ENCODE results near the gene ARL2BP.

DNA sequence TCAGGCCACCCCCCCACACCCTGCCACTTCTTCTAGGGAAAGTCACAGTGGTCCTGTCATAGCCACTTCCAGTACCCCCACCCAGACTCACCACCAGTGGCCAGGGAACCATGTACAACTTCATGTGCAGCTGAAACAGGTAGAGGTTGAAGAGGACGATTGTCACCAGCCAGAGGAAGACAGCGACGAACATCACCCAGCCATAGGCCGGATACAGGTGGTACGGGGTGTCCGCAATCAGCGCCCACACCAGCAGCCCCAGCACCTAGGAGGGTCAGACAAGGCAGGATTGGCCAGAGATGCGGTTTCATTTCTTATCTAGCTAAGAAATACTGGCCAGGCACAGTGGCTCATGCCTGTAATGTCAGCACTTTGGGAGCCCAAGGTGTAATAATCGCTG, 16.7 kb downstream of the ARL2BP start:
- TF ChIP-seq, protein P1, sequence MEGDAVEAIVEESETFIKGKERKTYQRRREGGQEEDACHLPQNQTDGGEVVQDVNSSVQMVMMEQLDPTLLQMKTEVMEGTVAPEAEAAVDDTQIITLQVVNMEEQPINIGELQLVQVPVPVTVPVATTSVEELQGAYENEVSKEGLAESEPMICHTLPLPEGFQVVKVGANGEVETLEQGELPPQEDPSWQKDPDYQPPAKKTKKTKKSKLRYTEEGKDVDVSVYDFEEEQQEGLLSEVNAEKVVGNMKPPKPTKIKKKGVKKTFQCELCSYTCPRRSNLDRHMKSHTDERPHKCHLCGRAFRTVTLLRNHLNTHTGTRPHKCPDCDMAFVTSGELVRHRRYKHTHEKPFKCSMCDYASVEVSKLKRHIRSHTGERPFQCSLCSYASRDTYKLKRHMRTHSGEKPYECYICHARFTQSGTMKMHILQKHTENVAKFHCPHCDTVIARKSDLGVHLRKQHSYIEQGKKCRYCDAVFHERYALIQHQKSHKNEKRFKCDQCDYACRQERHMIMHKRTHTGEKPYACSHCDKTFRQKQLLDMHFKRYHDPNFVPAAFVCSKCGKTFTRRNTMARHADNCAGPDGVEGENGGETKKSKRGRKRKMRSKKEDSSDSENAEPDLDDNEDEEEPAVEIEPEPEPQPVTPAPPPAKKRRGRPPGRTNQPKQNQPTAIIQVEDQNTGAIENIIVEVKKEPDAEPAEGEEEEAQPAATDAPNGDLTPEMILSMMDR (IDR thresholded peaks at IDR 0.05) = no peak
- TF ChIP-seq POLR2A (IDR thresholded peaks at IDR 0.05) = no peak

Measured in esophagus squamous epithelium (tissue), 4 donors.